NCI-H2171 treated with DMSO at 0.1 percent for 48 hours (cell line): Measurements from ENCODE around the gene NOL7.
A peak's percentile ranks its signal among the peaks of the same experiment; 100 is the strongest.

ENCODE experiments used
- DNase-seq: peaks from one replicate; lab custom pipeline; 2025; lab: John Stamatoyannopoulos, UW

The NOL7 gene

GRCh38 chr6:13597073-13597472 lies 18.1 kb upstream of the NOL7 start:
- no peak for DNase-seq

- no peak for DNase-seq
These were observed 15.1 kb upstream of the NOL7 start for GRCh38 chr6:13600036-13600435.

GRCh38 chr6:13604135-13604534 lies 11.0 kb upstream of the NOL7 start:
- DNase-seq: no peak

- DNase-seq: no peak
These were observed 10.4 kb upstream of the NOL7 start for GRCh38 chr6:13604546-13605416.

GRCh38 chr6:13605634-13606033 lies 9.5 kb upstream of the NOL7 start:
- no peak for DNase-seq

- DNase-seq: no peak
These were observed 3.4 kb upstream of the NOL7 start for GRCh38 chr6:13611715-13612114.

- no peak for DNase-seq
These were observed 2.0 kb upstream of the NOL7 start for GRCh38 chr6:13613029-13613594.

GRCh38 chr6:13614126-13614925 lies 809 bp upstream of the NOL7 start:
- peak; percentile 76 for DNase-seq

- DNase-seq: peak; percentile 44
These were observed 621 bp downstream of the NOL7 start for GRCh38 chr6:13615792-13616120.

- no peak for DNase-seq
These were observed 1.9 kb downstream of the NOL7 start for GRCh38 chr6:13617066-13617465.

- DNase-seq: peak; percentile 37
These were observed 9.7 kb downstream of the NOL7 start for GRCh38 chr6:13624871-13625288.

- DNase-seq: no peak
These were observed 14.5 kb downstream of the NOL7 start for GRCh38 chr6:13629459-13630116.

- no peak for DNase-seq
These were observed 15.4 kb downstream of the NOL7 start for GRCh38 chr6:13630499-13630898.

- DNase-seq: no peak
These were observed 18.2 kb downstream of the NOL7 start for GRCh38 chr6:13633343-13633742.

- no peak for DNase-seq
These were observed 21.0 kb downstream of the NOL7 start for GRCh38 chr6:13635948-13636658.

- DNase-seq: no peak
These were observed 22.9 kb downstream of the NOL7 start for GRCh38 chr6:13638014-13638413.

GRCh38 chr6:13638626-13639025 lies 23.5 kb downstream of the NOL7 start:
- no peak for DNase-seq

GRCh38 chr6:13641315-13641714 lies 26.2 kb downstream of the NOL7 start:
- DNase-seq: no peak

GRCh38 chr6:13643125-13643524 lies 28.0 kb downstream of the NOL7 start:
- DNase-seq: no peak

GRCh38 chr6:13648850-13649249 lies 33.7 kb downstream of the NOL7 start:
- no peak for DNase-seq

- DNase-seq: no peak
These were observed 34.3 kb downstream of the NOL7 start for GRCh38 chr6:13649393-13649792.

GRCh38 chr6:13653296-13653695 lies 38.2 kb downstream of the NOL7 start:
- no peak for DNase-seq
